HG03280 (cell line): Measurements from ENCODE around the gene MLPH.

Experiments used
- ATAC-seq: cut with Tn5 transposase; IDR thresholded peaks from one replicate; pipeline ENCODE4 v1.9.1; 2021; ENCODE audit warnings: mild to moderate bottlenecking, moderate library complexity; ENCODE audit not compliant: unreplicated experiment

The MLPH gene

GRCh38 chr2:237539681-237540080 is 52.6 kb downstream of the MLPH start:
- ATAC-seq, result no peak

- no peak for ATAC-seq
Measured at GRCh38 chr2:237540223-237540775, 53.2 kb downstream of the MLPH start.

GRCh38 chr2:237540823-237541222 is 53.8 kb downstream of the MLPH start:
- ATAC-seq, result no peak

GRCh38 chr2:237541243-237541642 is 54.2 kb downstream of the MLPH start:
- ATAC-seq, result no peak

GRCh38 chr2:237542001-237542704 is 55.1 kb downstream of the MLPH start:
- ATAC-seq, result no peak

GRCh38 chr2:237546040-237546875 is 59.2 kb downstream of the MLPH start:
- no peak for ATAC-seq

GRCh38 chr2:237546876-237547395 is 59.9 kb downstream of the MLPH start:
- ATAC-seq, result no peak

GRCh38 chr2:237547841-237548416 is 60.9 kb downstream of the MLPH start:
- ATAC-seq, result no peak

GRCh38 chr2:237549216-237549615 is 62.2 kb downstream of the MLPH start:
- ATAC-seq, result no peak

GRCh38 chr2:237549643-237550415 is 62.8 kb downstream of the MLPH start:
- ATAC-seq, result no peak

GRCh38 chr2:237551071-237551574 is 64.1 kb downstream of the MLPH start:
- no peak for ATAC-seq

- no peak for ATAC-seq
Measured at GRCh38 chr2:237552908-237553307, 65.9 kb downstream of the MLPH start.

GRCh38 chr2:237553948-237554347 is 66.9 kb downstream of the MLPH start:
- ATAC-seq, result no peak

- ATAC-seq, result no peak
Measured at GRCh38 chr2:237555560-237555959, 68.5 kb downstream of the MLPH start.

- ATAC-seq, result peak; percentile 87
Measured at GRCh38 chr2:237556773-237557632, 70.0 kb downstream of the MLPH start.

- ATAC-seq, result peak; percentile 24
Measured at GRCh38 chr2:237557633-237558015, 70.6 kb downstream of the MLPH start.

- ATAC-seq, result no peak
Measured at GRCh38 chr2:237558961-237559641, 72.0 kb downstream of the MLPH start.

- no peak for ATAC-seq
Measured at GRCh38 chr2:237561221-237561620, 74.2 kb downstream of the MLPH start.

- no peak for ATAC-seq
Measured at GRCh38 chr2:237563816-237564215, 76.8 kb downstream of the MLPH start.
